Hematopoietic multipotent progenitor cell treated with erythropoietin and hydrocortisone succinate and interleukin-3 and kit ligand, for 17 days (in vitro differentiated cells): Measurements from ENCODE around the gene TXNDC16.
"Not testable (repeated sequence)": the region's sequence is repeated elsewhere in the genome, so short reads cannot be mapped to it uniquely, and the experiment has no call there.

Experiments
- DNase-seq: peaks from one replicate; pipeline ENCODE4 v3.0.0-alpha.2; 2015; ENCODE audit warnings: low spot score

The TXNDC16 gene

GRCh38 chr14:52552063-52552988 is at the start of gene TXNDC16, which contains the start of gene GPR137C:
TSS of gene TXNDC16 (minus strand) at chr14:52552505. CDS start at chr14:52543557, 8,948 bp downstream.
TSS of gene GPR137C (plus strand) at chr14:52552836. CDS start at chr14:52553148, 312 bp downstream.
- peak; percentile 100 for DNase-seq

GRCh38 chr14:52599974-52600373 is 47.7 kb upstream of the TXNDC16 start:
- DNase-seq: no peak

GRCh38 chr14:52598568-52598967 is 46.3 kb upstream of the TXNDC16 start:
- no peak for DNase-seq

GRCh38 chr14:52596861-52597260 is 44.6 kb upstream of the TXNDC16 start:
- no peak for DNase-seq

GRCh38 chr14:52596320-52596719 is 44.0 kb upstream of the TXNDC16 start:
- no peak for DNase-seq

GRCh38 chr14:52590318-52590717 is 38.0 kb upstream of the TXNDC16 start:
- no peak for DNase-seq

GRCh38 chr14:52589646-52590045 is 37.3 kb upstream of the TXNDC16 start:
- DNase-seq: no peak

GRCh38 chr14:52583544-52583943 is 31.2 kb upstream of the TXNDC16 start:
- no peak for DNase-seq

GRCh38 chr14:52575858-52576257 is 23.6 kb upstream of the TXNDC16 start:
- DNase-seq: no peak

GRCh38 chr14:52568454-52568853 is 16.1 kb upstream of the TXNDC16 start:
- DNase-seq: not testable (repeated sequence)

- DNase-seq: no peak
Observed at GRCh38 chr14:52563120-52563519, 10.8 kb upstream of the TXNDC16 start.

GRCh38 chr14:52558688-52559087 is 6.4 kb upstream of the TXNDC16 start:
- DNase-seq: no peak

- peak; percentile 87 for DNase-seq
Observed at GRCh38 chr14:52553671-52554575, 1.6 kb upstream of the TXNDC16 start.

- peak; percentile 31 for DNase-seq
Observed at GRCh38 chr14:52553002-52553670, 831 bp upstream of the TXNDC16 start.

- peak; percentile 65 for DNase-seq
Observed at GRCh38 chr14:52551696-52552062, 626 bp downstream of the TXNDC16 start.

- DNase-seq: no peak
Observed at GRCh38 chr14:52551205-52551604, 1.1 kb downstream of the TXNDC16 start.

GRCh38 chr14:52550661-52551060 is 1.6 kb downstream of the TXNDC16 start:
- no peak for DNase-seq

- DNase-seq: no peak
Observed at GRCh38 chr14:52547526-52547925, 4.8 kb downstream of the TXNDC16 start.

GRCh38 chr14:52547027-52547426 is 5.3 kb downstream of the TXNDC16 start:
- no peak for DNase-seq

- no peak for DNase-seq
Observed at GRCh38 chr14:52546318-52546670, 6.0 kb downstream of the TXNDC16 start.

- DNase-seq: no peak
Observed at GRCh38 chr14:52545584-52546317, 6.6 kb downstream of the TXNDC16 start.
